DOHH2 (cell line): ENCODE measurements around the gene MT2A.

Experiments used
- H3F3A ChIP-seq: fragments of 200-600 bp; sonication (generic), shearing (Covaris generic); 2 replicates; pipeline ENCODE4 v1.6.0; 2016; ENCODE audit warnings: antibody characterized with exemption, mild to moderate bottlenecking; ENCODE audit not compliant: control insufficient read depth, insufficient read depth
- H3K27ac ChIP-seq: fragments of 200-600 bp; sonication (generic); 2 replicates; pipeline ENCODE4 v1.5.1; 2014; ENCODE audit warnings: low read depth, mild to moderate bottlenecking, low read length, moderate library complexity
- H3K27me3 ChIP-seq: fragments of 200-600 bp; sonication (generic); 2 replicates; pipeline ENCODE4 v1.6.1; 2014; ENCODE audit warnings: mild to moderate bottlenecking, low read length, mixed read lengths; ENCODE audit not compliant: control insufficient read depth
- H3K36me3 ChIP-seq: fragments of 200-600 bp; sonication (generic); 2 replicates; pipeline ENCODE4 v1.6.1; 2014; ENCODE audit warnings: mild to moderate bottlenecking, low read length, moderate library complexity, mixed read lengths; ENCODE audit not compliant: control insufficient read depth
- H3K4me1 ChIP-seq: fragments of 200-600 bp; sonication (generic); 2 replicates; pipeline ENCODE4 v1.6.1; 2014; ENCODE audit warnings: mild to moderate bottlenecking, low read length, mixed read lengths; ENCODE audit not compliant: control insufficient read depth
- H3K4me2 ChIP-seq: fragments of 200-600 bp; sonication (generic); 2 replicates; pipeline ENCODE4 v1.6.0; 2014; ENCODE audit warnings: mild to moderate bottlenecking, low read length, moderate library complexity
- H3K4me3 ChIP-seq: fragments of 200-600 bp; sonication (generic); 2 replicates; pipeline ENCODE4 v1.5.1; 2014; ENCODE audit warnings: mild to moderate bottlenecking, low read length, mixed read lengths
- H3K79me2 ChIP-seq: fragments of 200-600 bp; sonication (generic); 2 replicates; pipeline ENCODE4 v1.6.1; 2014; ENCODE audit warnings: mild to moderate bottlenecking, low read length, mixed read lengths; ENCODE audit not compliant: control insufficient read depth
- H3K9me2 ChIP-seq: fragments of 200-600 bp; sonication (generic); replicated peaks from 2 replicates; pipeline ENCODE4 v1.6.1; 2014; ENCODE audit warnings: mild to moderate bottlenecking, low read length, mixed read lengths; ENCODE audit not compliant: control insufficient read depth
- H3K9me3 ChIP-seq: fragments of 200-600 bp; sonication (generic); 2 replicates; pipeline ENCODE4 v1.6.1; 2014; ENCODE audit warnings: antibody characterized with exemption, low read length, mixed read lengths; ENCODE audit not compliant: control insufficient read depth, insufficient read depth
- H4K20me1 ChIP-seq: fragments of 200-600 bp; sonication (generic); 2 replicates; pipeline ENCODE4 v1.6.0; 2014; ENCODE audit warnings: low read depth, mild to moderate bottlenecking, antibody characterized with exemption, low read length, moderate library complexity; ENCODE audit not compliant: control insufficient read depth, insufficient read depth
- EZH2phosphoT487 ChIP-seq: fragments of 200-600 bp; sonication (generic); IDR thresholded peaks from 2 replicates; pipeline ENCODE4 v1.6.1; 2017; ENCODE audit warnings: borderline replicate concordance, mild to moderate bottlenecking, antibody characterized with exemption, low read length, moderate library complexity, mixed read lengths
- TF ChIP-seq, protein P1 (sequence below): fragments of 200-600 bp; sonication (generic); IDR thresholded peaks from one replicate; pipeline ENCODE4 v1.5.1; 2014; ENCODE audit warnings: antibody characterized with exemption, mild to moderate bottlenecking, low read depth, low read length; ENCODE audit not compliant: poor library complexity, severe bottlenecking

MT2A gene

DNA sequence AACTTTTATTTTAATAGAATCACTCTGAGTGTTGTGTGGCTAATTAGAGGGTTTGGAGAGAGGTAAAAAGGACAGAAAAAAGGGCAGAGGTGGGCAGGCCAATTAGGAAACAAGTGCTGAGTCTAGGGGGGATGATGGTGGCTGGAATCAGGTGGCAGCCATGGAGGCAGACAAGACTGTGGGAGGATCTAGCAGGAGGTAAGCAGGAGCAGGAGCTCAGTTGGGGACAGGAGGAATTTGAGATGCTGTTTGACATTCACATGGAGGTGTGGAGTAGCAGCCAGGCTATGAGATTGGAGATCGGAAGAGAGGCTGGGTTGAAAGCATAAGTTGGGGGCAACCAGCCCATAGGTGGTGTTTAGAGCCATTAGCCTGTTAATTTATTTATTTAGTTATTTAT lies 47.3 kb upstream of the MT2A start:
- no peak overlapping the region for H3K4me3 ChIP-seq
- H3K27ac ChIP-seq = no peak overlapping the region
- H3K79me2 ChIP-seq = no peaks in the 10 kb centered on the region
- peaks cover 8% of the 10 kb centered on the region; the same call in 1 of the 2 replicates for H3K27me3 ChIP-seq
- H3F3A ChIP-seq = no peaks in the 10 kb centered on the region
- TF ChIP-seq, protein P1, sequence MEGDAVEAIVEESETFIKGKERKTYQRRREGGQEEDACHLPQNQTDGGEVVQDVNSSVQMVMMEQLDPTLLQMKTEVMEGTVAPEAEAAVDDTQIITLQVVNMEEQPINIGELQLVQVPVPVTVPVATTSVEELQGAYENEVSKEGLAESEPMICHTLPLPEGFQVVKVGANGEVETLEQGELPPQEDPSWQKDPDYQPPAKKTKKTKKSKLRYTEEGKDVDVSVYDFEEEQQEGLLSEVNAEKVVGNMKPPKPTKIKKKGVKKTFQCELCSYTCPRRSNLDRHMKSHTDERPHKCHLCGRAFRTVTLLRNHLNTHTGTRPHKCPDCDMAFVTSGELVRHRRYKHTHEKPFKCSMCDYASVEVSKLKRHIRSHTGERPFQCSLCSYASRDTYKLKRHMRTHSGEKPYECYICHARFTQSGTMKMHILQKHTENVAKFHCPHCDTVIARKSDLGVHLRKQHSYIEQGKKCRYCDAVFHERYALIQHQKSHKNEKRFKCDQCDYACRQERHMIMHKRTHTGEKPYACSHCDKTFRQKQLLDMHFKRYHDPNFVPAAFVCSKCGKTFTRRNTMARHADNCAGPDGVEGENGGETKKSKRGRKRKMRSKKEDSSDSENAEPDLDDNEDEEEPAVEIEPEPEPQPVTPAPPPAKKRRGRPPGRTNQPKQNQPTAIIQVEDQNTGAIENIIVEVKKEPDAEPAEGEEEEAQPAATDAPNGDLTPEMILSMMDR = no peak
- H3K36me3 ChIP-seq = no peaks in the 10 kb centered on the region
- no peaks in the 10 kb centered on the region for H3K9me3 ChIP-seq
- H3K4me2 ChIP-seq = no peak overlapping the region
- no peaks in the 10 kb centered on the region for H4K20me1 ChIP-seq
- no peaks in the 10 kb centered on the region for H3K9me2 ChIP-seq
- H3K4me1 ChIP-seq = no peaks in the 10 kb centered on the region

- Histone ChIP-seq H3K9me3 (no peaks in the 10 kb centered on the region), H3K27me3 (no peaks in the 10 kb centered on the region; the same call in 1 of the 2 replicates), H3K4me3 (no peak within 1 kb of the TSS), H3K27ac (no peak within 1 kb of the TSS), H3K4me2 (no peak within 1 kb of the TSS), H3K4me1 (no peaks in the 10 kb centered on the region), H3K9me2 (no peaks in the 10 kb centered on the region), H3K36me3 (no peaks in the 10 kb centered on the region), H4K20me1 (no peaks in the 10 kb centered on the region), H3K79me2 (no peaks in the 10 kb centered on the region), H3F3A (no peaks in the 10 kb centered on the region)
- TF ChIP-seq, protein P1 = no peak
- no peak for TF ChIP-seq EZH2phosphoT487
These were observed 43.4 kb upstream of the MT2A start, which contains the start of gene MT4 for GRCh38 chr16:56564793-56565477. MT4 (plus strand) TSS chr16:56565073; CDS start chr16:56565129, 56 bp downstream.

GRCh38 chr16:56569971-56570370 lies 38.4 kb upstream of the MT2A start:
- no peak for TF ChIP-seq EZH2phosphoT487
- TF ChIP-seq, protein P1 = no peak
- Histone ChIP-seq H3K9me3 (no peaks in the 10 kb centered on the region), H4K20me1 (no peaks in the 10 kb centered on the region), H3K27me3 (no peaks in the 10 kb centered on the region; the same call in 1 of the 2 replicates), H3K9me2 (no peaks in the 10 kb centered on the region), H3K79me2 (no peaks in the 10 kb centered on the region), H3K4me2 (no peak overlapping the region), H3K36me3 (no peaks in the 10 kb centered on the region), H3K4me3 (no peak overlapping the region), H3K27ac (no peak overlapping the region), H3K4me1 (no peaks in the 10 kb centered on the region), H3F3A (no peaks in the 10 kb centered on the region)
